Hair follicular keratinocyte (primary cell): ENCODE data around the gene P3H2. TPM values are rescaled to one million over a fixed set of nuclear protein-coding genes. Genes with fewer than 3 reads are reported as not detected.

ENCODE experiments used
- total RNA-seq: library from RNA; depleted of rRNA; stranded (reverse); fragments of >200 nt; gene quantifications from 2 replicates; pipeline ENCODE4 v1.2.3, GENCODE V29; 2015

The P3H2 gene, protein sequence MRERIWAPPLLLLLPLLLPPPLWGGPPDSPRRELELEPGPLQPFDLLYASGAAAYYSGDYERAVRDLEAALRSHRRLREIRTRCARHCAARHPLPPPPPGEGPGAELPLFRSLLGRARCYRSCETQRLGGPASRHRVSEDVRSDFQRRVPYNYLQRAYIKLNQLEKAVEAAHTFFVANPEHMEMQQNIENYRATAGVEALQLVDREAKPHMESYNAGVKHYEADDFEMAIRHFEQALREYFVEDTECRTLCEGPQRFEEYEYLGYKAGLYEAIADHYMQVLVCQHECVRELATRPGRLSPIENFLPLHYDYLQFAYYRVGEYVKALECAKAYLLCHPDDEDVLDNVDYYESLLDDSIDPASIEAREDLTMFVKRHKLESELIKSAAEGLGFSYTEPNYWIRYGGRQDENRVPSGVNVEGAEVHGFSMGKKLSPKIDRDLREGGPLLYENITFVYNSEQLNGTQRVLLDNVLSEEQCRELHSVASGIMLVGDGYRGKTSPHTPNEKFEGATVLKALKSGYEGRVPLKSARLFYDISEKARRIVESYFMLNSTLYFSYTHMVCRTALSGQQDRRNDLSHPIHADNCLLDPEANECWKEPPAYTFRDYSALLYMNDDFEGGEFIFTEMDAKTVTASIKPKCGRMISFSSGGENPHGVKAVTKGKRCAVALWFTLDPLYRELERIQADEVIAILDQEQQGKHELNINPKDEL
- 56.6 and 76.2 TPM in 2 replicates for total RNA-seq

GRCh38 chr3:190120269-190121060 lies at the start of gene P3H2:
Gene P3H2 (minus strand): TSS chr3:190120897. CDS start chr3:190120731, 166 bp downstream.

Other genes starting within 250 kb of the P3H2 start
- 6.2 and 13.4 TPM in 2 replicates for gene CLDN1, start 201.5 kb upstream of the P3H2 start, total RNA-seq